ENCODE data around the gene GPR37.

GPR37 gene

GRCh38 chr7:124724507-124725192, 40.9 kb downstream of the GPR37 start:
- no peak for DNase-seq (ENCODE audit: low read depth in 1 of 2, low spot score in 1 of 2)

DNA sequence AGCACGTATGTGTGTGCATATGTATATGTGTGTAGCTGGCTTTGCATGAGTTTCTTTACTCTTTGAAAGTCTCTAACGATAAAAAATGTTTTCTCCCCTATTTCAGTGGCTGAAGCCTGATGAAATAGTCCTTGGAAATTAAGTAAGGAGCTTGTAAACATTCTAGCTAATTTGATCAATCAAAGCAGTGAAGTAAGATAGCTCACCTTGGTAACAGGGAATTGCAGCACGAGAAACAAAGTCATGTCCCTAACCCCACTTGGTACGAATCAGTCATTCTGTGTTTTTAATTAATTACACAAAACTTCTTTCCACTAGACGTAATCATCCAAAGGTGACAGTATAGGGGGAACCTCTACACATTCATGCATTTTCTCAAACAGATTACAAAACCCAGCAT, 41.5 kb downstream of the GPR37 start:
- DNase-seq (ENCODE audit: low read depth in 1 of 2, low spot score in 1 of 2): no peak

GRCh38 chr7:124723012-124723411, 42.6 kb downstream of the GPR37 start:
- no peak for DNase-seq (ENCODE audit: low read depth in 1 of 2, low spot score in 1 of 2)

- no peak for DNase-seq (ENCODE audit: low read depth in 1 of 2, low spot score in 1 of 2)
These were observed 43.3 kb downstream of the GPR37 start for GRCh38 chr7:124722292-124722691.

DNA sequence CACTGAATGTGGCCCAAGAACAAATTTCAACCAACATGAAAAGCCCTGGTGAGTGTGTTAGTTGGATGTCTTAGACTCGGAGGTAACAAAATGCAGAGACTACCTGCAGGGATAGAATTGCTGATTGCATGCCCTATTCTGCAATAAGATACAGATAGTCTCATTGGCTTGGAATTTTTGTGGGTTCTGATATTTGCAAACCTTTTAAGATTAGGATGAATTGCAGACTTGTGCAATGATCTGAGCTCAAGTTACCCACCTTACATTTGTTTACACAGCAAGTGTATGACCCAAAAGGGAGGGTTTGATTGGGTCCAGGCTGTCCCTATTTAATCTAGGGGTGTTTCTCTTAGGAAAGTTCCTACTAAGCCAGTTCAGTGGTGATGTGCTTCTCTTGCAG, 45.4 kb downstream of the GPR37 start:
- no peak for DNase-seq (ENCODE audit: low read depth in 1 of 2, low spot score in 1 of 2)

DNA sequence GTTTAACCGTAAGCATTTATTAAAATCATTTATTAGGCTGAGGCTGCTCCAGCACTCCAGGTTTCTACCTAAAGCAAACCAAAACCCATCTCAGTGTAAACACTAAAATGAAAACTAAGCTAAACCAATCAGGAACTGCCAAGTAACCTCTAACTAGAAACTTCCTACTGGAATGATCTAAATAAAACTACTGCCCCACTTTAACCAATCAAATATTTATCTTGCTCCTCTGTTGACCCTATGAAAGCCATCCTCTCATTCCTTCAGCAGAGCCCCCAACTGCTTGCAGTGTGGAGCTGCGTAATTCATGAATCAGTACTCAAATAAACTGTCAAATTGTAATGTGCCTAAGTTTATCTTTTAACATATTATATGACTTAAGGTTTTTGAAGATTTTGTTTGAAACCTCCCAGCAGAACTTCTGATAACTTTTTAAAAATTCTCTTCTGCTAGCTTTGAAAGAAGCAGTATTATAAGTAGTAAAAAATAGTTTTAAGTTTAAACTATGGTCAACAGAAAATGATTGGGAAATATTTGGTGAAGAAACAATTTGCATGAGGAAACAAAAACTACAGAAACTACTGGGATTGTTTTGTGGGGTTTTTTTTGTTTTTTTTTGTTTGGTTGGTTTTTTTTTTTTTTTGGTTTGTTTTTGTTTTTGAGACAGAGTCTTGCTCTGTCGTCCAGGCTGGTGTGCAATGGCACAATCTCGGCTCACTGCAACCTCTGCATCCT, 47.4 kb downstream of the GPR37 start:
- DNase-seq (ENCODE audit: low read depth in 1 of 2, low spot score in 1 of 2): no peak

- no peak for DNase-seq (ENCODE audit: low read depth in 1 of 2, low spot score in 1 of 2)
These were observed 48.7 kb downstream of the GPR37 start for GRCh38 chr7:124716894-124717293.

DNA sequence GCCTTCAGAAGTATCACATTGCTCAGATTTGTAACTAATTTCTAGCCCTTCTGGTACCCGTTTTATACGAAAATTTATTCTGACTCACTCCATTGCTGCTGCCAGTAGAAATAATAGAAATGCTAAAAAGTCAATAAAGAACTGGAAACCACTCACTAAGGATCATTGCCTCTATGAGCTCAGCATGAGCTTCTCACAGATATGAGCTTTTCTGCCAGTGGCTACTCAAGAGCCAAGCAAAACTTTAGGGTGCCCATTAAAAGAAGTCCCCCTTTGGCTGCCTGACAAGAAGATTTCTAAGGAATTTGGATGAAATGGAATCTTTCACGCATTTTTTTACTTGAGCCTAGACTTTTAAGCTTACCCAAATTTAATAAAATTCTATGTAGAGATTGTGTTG, 52.5 kb downstream of the GPR37 start:
- DNase-seq (ENCODE audit: low read depth in 1 of 2, low spot score in 1 of 2): no peak

- DNase-seq (ENCODE audit: low read depth in 1 of 2, low spot score in 1 of 2): no peak
These were observed 53.6 kb downstream of the GPR37 start for GRCh38 chr7:124712017-124712416.

- no peak for DNase-seq (ENCODE audit: low read depth in 1 of 2, low spot score in 1 of 2)
These were observed 63.2 kb downstream of the GPR37 start for GRCh38 chr7:124702385-124702784.

- no peak for DNase-seq (ENCODE audit: low read depth in 1 of 2, low spot score in 1 of 2)
These were observed 63.6 kb downstream of the GPR37 start for GRCh38 chr7:124701955-124702354.

- DNase-seq (ENCODE audit: low read depth in 1 of 2, low spot score in 1 of 2): no peak
These were observed 64.9 kb downstream of the GPR37 start for GRCh38 chr7:124700655-124701054.

DNA sequence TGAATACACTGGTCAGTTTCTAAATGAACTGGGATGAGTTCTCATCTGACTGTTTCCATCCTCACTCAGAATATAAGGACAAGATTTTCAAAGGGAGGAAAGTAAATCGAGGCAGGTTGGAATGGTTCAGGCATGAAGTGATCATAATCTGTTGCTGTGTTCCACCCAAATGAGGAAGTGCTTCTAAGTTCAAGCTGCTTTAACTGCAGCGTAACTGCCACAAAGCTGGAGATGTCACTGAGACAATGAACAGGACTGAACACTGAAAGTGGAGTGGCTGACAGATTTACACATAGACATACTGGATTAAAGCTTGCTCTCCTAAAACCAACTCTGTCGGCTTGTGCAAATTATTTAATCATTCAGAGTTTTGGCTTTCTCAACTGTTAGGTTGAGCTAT, 66.6 kb downstream of the GPR37 start:
- no peak for DNase-seq (ENCODE audit: low read depth in 1 of 2, low spot score in 1 of 2)

DNA sequence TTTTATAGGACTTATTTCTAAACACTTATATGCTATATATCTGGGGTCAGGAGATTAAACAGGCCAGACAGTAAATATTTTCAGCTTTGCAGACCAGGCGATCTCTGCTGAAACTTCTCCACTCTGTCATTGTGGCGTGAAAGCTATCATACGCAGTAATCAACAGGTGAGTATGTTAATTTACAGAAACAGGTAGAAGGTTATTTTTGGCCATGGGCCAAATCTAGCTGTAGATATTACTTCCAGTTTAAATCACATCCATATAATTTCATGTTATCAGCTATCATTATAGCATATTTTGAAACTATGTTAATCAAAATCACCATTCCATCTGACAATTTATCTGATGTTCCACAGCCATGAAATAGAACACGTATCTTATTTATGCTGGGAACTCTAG, 67.8 kb downstream of the GPR37 start:
- no peak for DNase-seq (ENCODE audit: low read depth in 1 of 2, low spot score in 1 of 2)
